Measurements from ENCODE around the gene LRRC75B. TPM values are rescaled to one million over a fixed set of nuclear protein-coding genes. Genes with fewer than 3 reads are reported as not detected.

Gene LRRC75B
- total and polyA plus RNA-seq, 2 donors (not counting 3 experiments of a cell fraction or from before 2014, with no cell fraction given) = 8.9 to 15.0 TPM

GRCh38 chr22:24536089-24536488 lies 56.8 kb downstream of the LRRC75B start:
- Histone ChIP-seq H3K4me3 (replicated peaks in 1 of 3; ENCODE audit: insufficient read depth in 1 of 3, low read depth in 1 of 3, low read length in 3 of 3) (no peak overlapping the region), H3K9ac (replicated peaks; ENCODE audit: extremely low read depth, insufficient read depth, low read length) (no peak overlapping the region), H3K4me2 (ENCODE audit: insufficient read depth, low read length) (no peak overlapping the region), H3K27me3 (ENCODE audit: control insufficient read depth in 2 of 2, insufficient read depth in 2 of 2, low read length in 2 of 2) (peaks cover 0 to 3% of the 10 kb centered on the region in 2 experiments), H3K27ac (ENCODE audit: insufficient read depth, low read depth, low read length) (no peak overlapping the region), H3K79me2 (ENCODE audit: control insufficient read depth, insufficient read depth, low read length) (no peaks in the 10 kb centered on the region), H3K9me1 (replicated peaks; ENCODE audit: control insufficient read depth, extremely low read depth, insufficient read depth, low read length) (no peaks in the 10 kb centered on the region), H3K4me1 (ENCODE audit: control insufficient read depth, extremely low read depth, insufficient read depth, low read length) (no peaks in the 10 kb centered on the region), H3K9me3 (replicated peaks; ENCODE audit: control insufficient read depth, insufficient read depth, low read length) (no peaks in the 10 kb centered on the region), H4K20me1 (replicated peaks; ENCODE audit: control insufficient read depth, extremely low read depth, insufficient read depth, low read length) (no peaks in the 10 kb centered on the region), H3K36me3 (ENCODE audit: control insufficient read depth in 2 of 2, extremely low read depth in 1 of 2, insufficient read depth in 2 of 2, low read length in 2 of 2) (peaks cover 0 to 6% of the 10 kb centered on the region in 2 experiments), H2AFZ (ENCODE audit: low read depth, low read length) (no peak overlapping the region)
- no peak for TF ChIP-seq EZH2 (IDR thresholded peaks at IDR 0.05; ENCODE audit: borderline replicate concordance, low read depth, low read length, severe bottlenecking)
- no peak for TF ChIP-seq POLR2AphosphoS5 (IDR thresholded peaks at IDR 0.05; ENCODE audit: insufficient read depth, low read depth, low read length)
- TF ChIP-seq POLR2A (IDR thresholded peaks at IDR 0.05; ENCODE audit: low read depth, low read length) = no peak
- no peak for TF ChIP-seq MAX (IDR thresholded peaks at IDR 0.05; ENCODE audit: insufficient read depth, insufficient read length)
- TF ChIP-seq GATA2 (IDR thresholded peaks at IDR 0.05; ENCODE audit: insufficient read depth, insufficient read length, low read depth, low read length) = no peak
- no peak for TF ChIP-seq MYC (IDR thresholded peaks at IDR 0.05; ENCODE audit: low read depth, low read length)
- TF ChIP-seq FOS (IDR thresholded peaks at IDR 0.05; ENCODE audit: borderline replicate concordance, insufficient read depth, low read length) = no peak
- no peak for TF ChIP-seq CTCF (IDR thresholded peaks at IDR 0.05; ENCODE audit: extremely low read depth in 1 of 2, insufficient read depth in 1 of 2, low read depth in 1 of 2, low read length in 2 of 2)
- TF ChIP-seq JUN (IDR thresholded peaks at IDR 0.05; ENCODE audit: borderline replicate concordance, insufficient read depth, insufficient read length, low read depth) = no peak
- DNase-seq (ENCODE audit: low read depth, low spot score) = no peak
- POLR2A ChIA-PET = no interaction called here
- intact Hi-C loops (cut with micrococcal nuclease) = no loop called here
- dilution Hi-C loops (cut with MboI; ENCODE audit: extremely low pct_ligation_motif_present, low sequenced_read_pairs) = no loop called here
- no peak for FAIRE-seq
- CTCF ChIA-PET = interaction anchor here (0.9 to 1.0 kb wide), 3 partner anchors 10 to 80 kb away, joined by 3 to 4 read pairs (median 3); no protein-coding TSS in a partner anchor
- no TSS peak for BruUV-seq (replicated peaks)

Other genes with a start within 250 kb of the LRRC75B start
- gene ADORA2A, start 165.5 kb downstream of the LRRC75B start, total RNA-seq = 17.1 and 20.0 TPM in 2 replicates
- 33.1 and 45.3 TPM in 2 replicates for gene ADORA2A, start 165.5 kb downstream of the LRRC75B start, polyA plus RNA-seq
- gene UPB1, start 97.7 kb downstream of the LRRC75B start, total RNA-seq = 0.30 and 0.80 TPM in 2 replicates
- 0.27 and 0.30 TPM in 2 replicates for gene UPB1, start 97.7 kb downstream of the LRRC75B start, polyA plus RNA-seq
- gene GUCD1, start 37.9 kb downstream of the LRRC75B start, total RNA-seq = 116 and 129 TPM in 2 replicates
- gene GUCD1, start 37.9 kb downstream of the LRRC75B start, polyA plus RNA-seq = 138 and 164 TPM in 2 replicates
- gene SNRPD3, start 37.1 kb downstream of the LRRC75B start, total RNA-seq = 113 and 121 TPM in 2 replicates
- gene SNRPD3, start 37.1 kb downstream of the LRRC75B start, polyA plus RNA-seq = 231 and 253 TPM in 2 replicates
- gene GGT1, start 10.1 kb upstream of the LRRC75B start, total RNA-seq = 1.5 and 1.8 TPM in 2 replicates
- 1.2 and 2.0 TPM in 2 replicates for gene GGT1, start 10.1 kb upstream of the LRRC75B start, polyA plus RNA-seq
- gene PIWIL3, start 181.6 kb upstream of the LRRC75B start, total RNA-seq = 0.11 TPM in 1 of 2 replicates, not detected in the other
- not detected in 2 replicates for gene PIWIL3, start 181.6 kb upstream of the LRRC75B start, polyA plus RNA-seq
- gene SGSM1, start 213.1 kb upstream of the LRRC75B start, total RNA-seq = 0.12 and 1.1 TPM in 2 replicates
- 0.10 and 0.46 TPM in 2 replicates for gene SGSM1, start 213.1 kb upstream of the LRRC75B start, polyA plus RNA-seq